Fibroblast of lung (primary cell): Measurements from ENCODE around the gene BTBD9. TPM values are rescaled to one million over a fixed set of nuclear protein-coding genes. Genes with fewer than 3 reads are reported as not detected.

Source experiments
- DNase-seq, 2 donors: peaks; one replicate each; pipeline versions ENCODE4 v3.0.0 to v3.0.0-alpha.2; 2010; ENCODE audit warnings: low read depth in 2 of 2
- H2AFZ ChIP-seq: 2 replicates; pipeline ENCODE4 v1.5.1; 2012; ENCODE audit warnings: low read length, control low read depth, inconsistent platforms
- H3K27ac ChIP-seq: 2 replicates; pipeline ENCODE4 v1.5.1; 2011; ENCODE audit warnings: low read length, control low read depth; ENCODE audit not compliant: insufficient read depth
- H3K27me3 ChIP-seq: 2 replicates; pipeline ENCODE4 v1.5.1; 2011; ENCODE audit warnings: mild to moderate bottlenecking, low read length; ENCODE audit not compliant: control insufficient read depth, insufficient read depth
- H3K36me3 ChIP-seq: 2 replicates; pipeline ENCODE4 v1.5.1; 2011; ENCODE audit warnings: low read length; ENCODE audit not compliant: control insufficient read depth, insufficient read depth
- H3K4me1 ChIP-seq: 2 replicates; pipeline ENCODE4 v1.5.1; 2011; ENCODE audit warnings: low read length; ENCODE audit not compliant: control insufficient read depth, insufficient read depth; ENCODE audit errors: extremely low read depth
- H3K4me2 ChIP-seq: 2 replicates; pipeline ENCODE4 v1.5.1; 2011; ENCODE audit warnings: low read length, control low read depth; ENCODE audit not compliant: insufficient read depth; ENCODE audit errors: extremely low read depth
- H3K4me3 ChIP-seq, 4 experiments: fragments of 200-600 bp in 1 of 4; sonication (generic) in 1 of 4; replicated peaks in 1 of 4; 2 replicates each; pipeline ENCODE4 v1.5.1; 2011 to 2016; ENCODE audit warnings: low read length in 4 of 4, low read depth in 3 of 4, mild to moderate bottlenecking in 3 of 4, control low read depth in 2 of 4, inconsistent platforms in 1 of 4, mixed read lengths in 1 of 4; ENCODE audit not compliant: insufficient read depth in 1 of 4; ENCODE audit errors: control extremely low read depth in 1 of 4
- H3K79me2 ChIP-seq: 2 replicates; pipeline ENCODE4 v1.5.1; 2012; ENCODE audit warnings: mild to moderate bottlenecking, low read length, inconsistent platforms; ENCODE audit not compliant: control insufficient read depth, insufficient read depth
- H3K9ac ChIP-seq: 2 replicates; pipeline ENCODE4 v1.5.1; 2011; ENCODE audit warnings: mild to moderate bottlenecking, low read length, control low read depth; ENCODE audit not compliant: insufficient read depth
- H3K9me3 ChIP-seq: 2 replicates; pipeline ENCODE4 v1.5.1; 2012; ENCODE audit warnings: low read depth, low read length; ENCODE audit not compliant: control insufficient read depth, insufficient read depth
- H4K20me1 ChIP-seq: 2 replicates; pipeline ENCODE4 v1.5.1; 2011; ENCODE audit warnings: low read length; ENCODE audit not compliant: control insufficient read depth, insufficient read depth; ENCODE audit errors: extremely low read depth
- EZH2 ChIP-seq: IDR thresholded peaks from 2 replicates; pipeline ENCODE4 v1.5.1; 2012; ENCODE audit warnings: low read length, control low read depth, mild to moderate bottlenecking; ENCODE audit errors: missing control alignments
- polyA plus RNA-seq, 2 donors: library from polyadenylated mRNA; depleted of rRNA in 1 of 2; stranded (reverse) in 1 of 2; unstranded in 1 of 2; fragments of >200 nt; gene quantifications; 2 replicates each; pipeline ENCODE4 v1.2.1, GENCODE V29; 2011 to 2012; ENCODE audit warnings: missing spikeins in 1 of 2
- total RNA-seq: library from RNA; depleted of rRNA; stranded (reverse); fragments of >200 nt; gene quantifications from 2 replicates; pipeline ENCODE4 v1.2.1, GENCODE V29; 2014
- TF ChIP-seq, protein P1 (sequence below), 2 donors: IDR thresholded peaks in 1 of 2; conservative IDR thresholded peaks in 1 of 2; 1 replicate in 1 of 2; 2 replicates in 1 of 2; pipeline ENCODE4 v1.5.1; 2011 to 2012; ENCODE audit warnings: low read length in 2 of 2, control low read depth in 1 of 2, inconsistent platforms in 1 of 2, low read depth in 1 of 2, mild to moderate bottlenecking in 1 of 2

Gene BTBD9
- total and polyA plus RNA-seq, 2 donors (not counting 1 experiment from before 2014, with no cell fraction given): 7.7 to 13.4 TPM

DNA sequence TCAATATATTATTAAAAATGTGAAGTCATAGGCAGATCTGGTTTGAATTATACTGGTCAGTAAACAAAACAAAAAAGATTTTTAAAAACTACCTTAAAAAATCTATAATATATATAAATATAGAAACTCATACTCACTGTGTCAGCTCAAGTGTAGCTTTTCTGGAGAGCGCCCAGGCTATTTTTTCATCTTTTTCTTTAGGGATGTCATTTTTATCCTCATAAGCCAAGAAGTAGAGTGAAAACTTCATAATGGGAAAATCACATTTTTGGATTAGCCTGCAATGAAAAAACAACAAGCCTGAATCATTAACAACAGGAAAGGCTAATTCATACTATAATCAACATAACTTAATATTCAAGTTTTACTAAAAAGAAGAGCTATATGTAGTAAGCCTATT lies 44.5 kb upstream of the BTBD9 start:
- peaks cover 2% of the 10 kb centered on the region for H3K36me3 ChIP-seq
- no peaks in the 10 kb centered on the region for H3K27me3 ChIP-seq
- no peak overlapping the region for H3K4me3 ChIP-seq
- no peak overlapping the region for H3K27ac ChIP-seq
- no peaks in the 10 kb centered on the region for H3K9me3 ChIP-seq
- no peak overlapping the region for H2AFZ ChIP-seq
- no peaks in the 10 kb centered on the region for H3K4me1 ChIP-seq
- DNase-seq: no peak
- H3K9ac ChIP-seq: no peak overlapping the region
- peaks cover 6% of the 10 kb centered on the region for H3K79me2 ChIP-seq
- TF ChIP-seq EZH2: no peak
- TF ChIP-seq, protein P1, sequence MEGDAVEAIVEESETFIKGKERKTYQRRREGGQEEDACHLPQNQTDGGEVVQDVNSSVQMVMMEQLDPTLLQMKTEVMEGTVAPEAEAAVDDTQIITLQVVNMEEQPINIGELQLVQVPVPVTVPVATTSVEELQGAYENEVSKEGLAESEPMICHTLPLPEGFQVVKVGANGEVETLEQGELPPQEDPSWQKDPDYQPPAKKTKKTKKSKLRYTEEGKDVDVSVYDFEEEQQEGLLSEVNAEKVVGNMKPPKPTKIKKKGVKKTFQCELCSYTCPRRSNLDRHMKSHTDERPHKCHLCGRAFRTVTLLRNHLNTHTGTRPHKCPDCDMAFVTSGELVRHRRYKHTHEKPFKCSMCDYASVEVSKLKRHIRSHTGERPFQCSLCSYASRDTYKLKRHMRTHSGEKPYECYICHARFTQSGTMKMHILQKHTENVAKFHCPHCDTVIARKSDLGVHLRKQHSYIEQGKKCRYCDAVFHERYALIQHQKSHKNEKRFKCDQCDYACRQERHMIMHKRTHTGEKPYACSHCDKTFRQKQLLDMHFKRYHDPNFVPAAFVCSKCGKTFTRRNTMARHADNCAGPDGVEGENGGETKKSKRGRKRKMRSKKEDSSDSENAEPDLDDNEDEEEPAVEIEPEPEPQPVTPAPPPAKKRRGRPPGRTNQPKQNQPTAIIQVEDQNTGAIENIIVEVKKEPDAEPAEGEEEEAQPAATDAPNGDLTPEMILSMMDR (conservative IDR thresholded peaks at IDR 0.05 in 1 of 2, IDR thresholded peaks at IDR 0.05 in 1 of 2; ENCODE audit: low read depth in 1 of 2, low read length in 2 of 2): no peak
- no peak overlapping the region for H3K4me2 ChIP-seq
- no peaks in the 10 kb centered on the region for H4K20me1 ChIP-seq

DNA sequence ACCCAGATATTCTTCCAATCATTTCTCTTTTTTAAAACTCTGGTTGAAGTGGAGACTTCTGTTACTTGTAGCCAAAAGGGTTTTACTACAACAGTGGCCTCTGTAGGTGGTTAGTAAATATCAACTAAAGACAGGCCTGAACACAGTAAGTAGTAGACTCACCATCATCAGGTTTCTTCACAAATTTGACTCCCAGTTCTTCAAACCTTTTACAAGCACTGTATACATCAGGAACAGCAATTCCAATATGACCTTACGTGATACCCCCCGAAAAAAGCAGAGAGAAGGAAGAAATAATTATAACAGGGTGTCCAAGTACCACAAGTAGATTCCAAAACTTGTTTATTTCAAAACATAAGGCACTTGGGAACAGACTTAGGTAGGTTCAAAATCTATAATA lies 42.1 kb upstream of the BTBD9 start:
- H3K4me1 ChIP-seq: no peaks in the 10 kb centered on the region
- no peak overlapping the region for H3K4me3 ChIP-seq
- peaks cover 2% of the 10 kb centered on the region for H3K36me3 ChIP-seq
- TF ChIP-seq, protein P1 (conservative IDR thresholded peaks at IDR 0.05 in 1 of 2, IDR thresholded peaks at IDR 0.05 in 1 of 2; ENCODE audit: low read depth in 1 of 2, low read length in 2 of 2): no peak
- TF ChIP-seq EZH2: no peak
- no peak overlapping the region for H3K27ac ChIP-seq
- H3K9ac ChIP-seq: no peak overlapping the region
- H3K9me3 ChIP-seq: no peaks in the 10 kb centered on the region
- no peaks in the 10 kb centered on the region for H4K20me1 ChIP-seq
- H3K4me2 ChIP-seq: no peak overlapping the region
- no peak for DNase-seq
- no peaks in the 10 kb centered on the region for H3K79me2 ChIP-seq
- H2AFZ ChIP-seq: no peak overlapping the region
- H3K27me3 ChIP-seq: no peaks in the 10 kb centered on the region

DNA sequence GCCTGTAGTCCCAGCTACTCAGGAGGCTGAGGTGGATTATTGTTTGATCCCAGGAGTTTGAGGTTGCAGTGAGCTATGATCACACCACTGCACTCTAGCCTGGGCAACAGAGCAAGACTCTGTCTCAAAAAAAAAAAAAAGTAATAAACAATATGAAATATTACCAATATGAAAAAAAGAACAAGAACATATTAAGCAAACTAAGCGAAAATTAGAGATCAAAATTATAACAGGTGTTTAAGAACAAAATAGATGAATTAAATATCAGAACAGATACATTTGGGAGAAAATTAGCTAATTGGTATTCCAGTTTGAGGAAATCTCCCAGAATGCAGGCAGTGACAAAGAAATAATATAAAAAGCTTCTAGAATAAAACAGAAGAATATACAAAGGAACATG lies 39.9 kb upstream of the BTBD9 start:
- Histone ChIP-seq H2AFZ (no peak overlapping the region), H3K9me3 (no peaks in the 10 kb centered on the region), H3K4me1 (no peaks in the 10 kb centered on the region), H3K36me3 (peaks cover 2% of the 10 kb centered on the region), H4K20me1 (no peaks in the 10 kb centered on the region), H3K4me2 (no peak overlapping the region), H3K79me2 (no peaks in the 10 kb centered on the region), H3K4me3 (no peak overlapping the region), H3K9ac (no peak overlapping the region), H3K27ac (no peak overlapping the region), H3K27me3 (no peaks in the 10 kb centered on the region)
- no peak for DNase-seq
- TF ChIP-seq, protein P1 (conservative IDR thresholded peaks at IDR 0.05 in 1 of 2, IDR thresholded peaks at IDR 0.05 in 1 of 2; ENCODE audit: low read depth in 1 of 2, low read length in 2 of 2): no peak
- no peak for TF ChIP-seq EZH2
